K562 (cell line): ENCODE results near the gene MEGF9. TPM values are rescaled to one million over a fixed set of nuclear protein-coding genes. Genes with fewer than 3 reads are reported as not detected.

Source experiments
- ATAC-seq: fragments of 200-7000 bp; cut with Tn5 transposase; 3 replicates; pipeline ENCODE4 v1.9.1; 2020; ENCODE audit warnings: moderate library complexity
- BruUV-seq: library from RNA; stranded (reverse); fragments of 400-500 nt; replicated peaks from 2 replicates; lab custom pipeline; 2021; lab: Mats Ljungman, UMichigan
- CTCF ChIA-PET: fragments of 300-600 bp; formaldehyde crosslinking; extraction: SDS; loops from one replicate; lab custom pipeline; 2021; ENCODE audit warnings: low intra/inter-chr PET ratio; lab: Yijun Ruan, JAX
- POLR2A ChIA-PET: fragments of 300-600, 350-650 bp; sonication (Branson Sonifier 250); formaldehyde crosslinking; extraction: SDS; loops from one replicate; lab custom pipeline; 2021; ENCODE audit warnings: antibody characterized with exemption, inconsistent platforms; lab: Yijun Ruan, JAX
- DNase-seq, 4 experiments: peaks; one replicate each; pipeline versions ENCODE4 v3.0.0 to v3.0.0-alpha.2; 2011 to 2018; ENCODE audit warnings: low spot score in 3 of 4, mixed read lengths in 3 of 4; ENCODE audit errors: extremely low read depth in 1 of 4
- FAIRE-seq: peaks from 2 replicates; lab custom pipeline; 2011; peaks lifted over from hg19 to GRCh38; lab: Jason Lieb, UNC
- H2AFZ ChIP-seq: 2 replicates; pipeline ENCODE4 v1.6.0; 2011; ENCODE audit warnings: low read depth, low read length, control low read depth, inconsistent platforms
- H3K27ac ChIP-seq: fragments of 200-600 bp; 3 replicates; pipeline ENCODE4 v1.8.0; 2011; ENCODE audit warnings: low read depth, mild to moderate bottlenecking, control low read depth, inconsistent platforms, low read length, moderate library complexity, mixed read lengths; ENCODE audit errors: extremely low read depth
- H3K27me3 ChIP-seq, 2 experiments: fragments of 300-600 bp in 1 of 2; 2 replicates in 1 of 2; 3 replicates in 1 of 2; pipeline versions ENCODE4 v1.6.0 to v1.8.0; 2011; ENCODE audit warnings: inconsistent platforms in 2 of 2, low read length in 2 of 2, mild to moderate bottlenecking in 1 of 2, mixed read lengths in 1 of 2, moderate library complexity in 1 of 2; ENCODE audit not compliant: control insufficient read depth in 2 of 2, insufficient read depth in 2 of 2
- H3K36me3 ChIP-seq: fragments of 300-600 bp; 3 replicates; pipeline ENCODE4 v1.8.0; 2011; ENCODE audit warnings: mild to moderate bottlenecking, low read length, inconsistent platforms; ENCODE audit not compliant: control insufficient read depth, insufficient read depth
- H3K4me1 ChIP-seq, 2 experiments: fragments of 200-600 bp in 1 of 2; replicated peaks in 1 of 2; 2 replicates in 1 of 2; 3 replicates in 1 of 2; pipeline versions ENCODE4 v1.5.1 to v1.8.0; 2011; ENCODE audit warnings: inconsistent platforms in 2 of 2, low read length in 2 of 2, mild to moderate bottlenecking in 1 of 2, mixed read lengths in 1 of 2, moderate library complexity in 1 of 2; ENCODE audit not compliant: control insufficient read depth in 2 of 2, insufficient read depth in 2 of 2
- H3K4me2 ChIP-seq: 2 replicates; pipeline ENCODE4 v1.6.1; 2011; ENCODE audit warnings: low read length, control low read depth, inconsistent platforms, mixed read lengths; ENCODE audit not compliant: insufficient read depth
- H3K4me3 ChIP-seq: fragments of 200-600 bp; sonication (generic), shearing (Covaris generic); 2 replicates; pipeline ENCODE4 v1.5.1; 2016; ENCODE audit warnings: control low read depth, inconsistent platforms
- H3K79me2 ChIP-seq: fragments of 200-600 bp; 3 replicates; pipeline ENCODE4 v1.8.0; 2011; ENCODE audit warnings: low read length, inconsistent platforms; ENCODE audit not compliant: control insufficient read depth, insufficient read depth
- H3K9ac ChIP-seq, 2 experiments: 2 replicates each; pipeline versions ENCODE4 v1.6.0 to v1.6.1; 2011; ENCODE audit warnings: low read depth in 2 of 2, low read length in 2 of 2, control low read depth in 1 of 2, inconsistent platforms in 1 of 2, mild to moderate bottlenecking in 1 of 2, mixed read lengths in 1 of 2; ENCODE audit not compliant: insufficient read depth in 1 of 2
- H3K9me1 ChIP-seq: one replicate; pipeline ENCODE4 v1.6.0; 2011; ENCODE audit warnings: inconsistent platforms, mild to moderate bottlenecking, low read length, moderate library complexity; ENCODE audit not compliant: control insufficient read depth, insufficient read depth
- H3K9me3 ChIP-seq: replicated peaks from 2 replicates; pipeline ENCODE4 v1.5.1; 2011; ENCODE audit warnings: low read depth, low read length, inconsistent platforms; ENCODE audit not compliant: control insufficient read depth, insufficient read depth
- H4K20me1 ChIP-seq: replicated peaks from 2 replicates; pipeline ENCODE4 v1.6.1; 2011; ENCODE audit warnings: low read length, inconsistent platforms, mixed read lengths; ENCODE audit not compliant: control insufficient read depth, insufficient read depth
- KDM2B ChIP-seq: fragments of 250-450 bp; sonication (Bioruptor Pico); IDR thresholded peaks from 2 replicates; pipeline ENCODE4 v1.8.0; 2021; ENCODE audit warnings: mild to moderate bottlenecking, moderate library complexity
- MEF2A ChIP-seq: IDR thresholded peaks from 2 replicates; pipeline ENCODE4 v1.6.1; 2011; ENCODE audit warnings: low read depth, mild to moderate bottlenecking, low read length, moderate library complexity; ENCODE audit not compliant: control insufficient read depth
- NEUROD1 ChIP-seq: fragments of 150-350 bp; IDR thresholded peaks from 2 replicates; pipeline ENCODE4 v1.6.1; 2014; ENCODE audit warnings: borderline replicate concordance, low read length, low read depth; ENCODE audit not compliant: partially characterized antibody
- NFE2 ChIP-seq: IDR thresholded peaks from 2 replicates; pipeline ENCODE4 v1.6.1; 2014; ENCODE audit warnings: antibody characterized with exemption, low read depth
- ZBED1 ChIP-seq: IDR thresholded peaks from 2 replicates; pipeline ENCODE4 v1.6.1; 2014
- WGBS: fragments of 100-300 bp; shearing (Covaris generic); methylation state at CpG from one replicate; pipeline ENCODE4 v1.1.6; 2016; ENCODE audit warnings: low coverage, mixed read lengths; ENCODE audit not compliant: insufficient coverage; ENCODE audit errors: missing lambda C conversion rate; 5-methylcytosine and 5-hydroxymethylcytosine counted together
- in situ Hi-C: fragments of 300-500 bp; cut with MboI; formaldehyde crosslinking; loops from 4 replicates; pipeline ENCODE4 v1.15.0; 2018; ENCODE audit warnings: inconsistent platforms, mixed read lengths
- intact Hi-C: fragments of 100-400 bp; cut with micrococcal nuclease; formaldehyde crosslinking; loops from 2 replicates; pipeline ENCODE4 v1.14.2; 2022
- polyA plus RNA-seq, 8 experiments: library from polyadenylated mRNA; depleted of rRNA in 4 of 8; stranded (reverse) in 5 of 8; unstranded in 3 of 8; fragments of >200 nt; fragmentation: Nextera tagmentation in 2 of 8; fragmentation: Illumina TruSeq in 1 of 8; extraction: Ambion mirVana in 2 of 8; extraction: Trizol in 1 of 8; gene quantifications; 2 replicates each; pipeline versions ENCODE4 v1.2.1 to v1.2.3, GENCODE V29; 2011 to 2014; ENCODE audit warnings: inconsistent platforms in 1 of 8, missing spikeins in 1 of 8
- total RNA-seq, 7 experiments: library from RNA; depleted of rRNA in 6 of 7; stranded (reverse); fragments of >200 nt in 6 of 7; fragmentation: Illumina TruSeq in 2 of 7; extraction: Trizol in 2 of 7; gene quantifications; 2 replicates each; pipeline versions ENCODE4 v1.2.1 to v1.2.3, GENCODE V29; 2011 to 2021; ENCODE audit warnings: low replicate concordance in 1 of 7
- TF ChIP-seq, protein P1 (sequence below): fragments of 250-450 bp; sonication (Bioruptor Pico); IDR thresholded peaks from 2 replicates; pipeline ENCODE4 v1.4.0; 2020; ENCODE audit warnings: borderline replicate concordance

MEGF9 gene
- total and polyA plus RNA-seq, 9 of the 15 experiments (the other 6 are each of a cell fraction or from before 2014, with no cell fraction given), result 2.1 to 6.2 (median 3.8) TPM

GRCh38 chr9:120726484-120726883 is 12.2 kb upstream of the MEGF9 start:
- H3K9ac ChIP-seq, result no peak overlapping the region
- H3K79me2 ChIP-seq, result no peaks in the 10 kb centered on the region
- 0 out of 2 replicates have a peak overlapping the region, but pooled peaks have one; percentile 5 for H2AFZ ChIP-seq
- H3K4me3 ChIP-seq, result no peak overlapping the region
- in situ Hi-C loops, result no loop called here
- no peaks in the 10 kb centered on the region for H3K27me3 ChIP-seq
- POLR2A ChIA-PET, result no interaction called here
- no peak for FAIRE-seq
- CTCF ChIA-PET, result no interaction called here
- no peaks in the 10 kb centered on the region for H3K9me1 ChIP-seq
- no peak overlapping the region for H3K4me2 ChIP-seq
- no peaks in the 10 kb centered on the region; the same call in 1 of the 2 replicates for H4K20me1 ChIP-seq
- no TSS peak for BruUV-seq
- peaks cover 0 to 7% of the 10 kb centered on the region in 2 experiments; a peak in 4 of 5 replicates for H3K4me1 ChIP-seq
- TF ChIP-seq MEF2A (no peak), NFE2 (no peak), NEUROD1 (no peak), KDM2B (no peak), ZBED1 (no peak)
- TF ChIP-seq, protein P1, sequence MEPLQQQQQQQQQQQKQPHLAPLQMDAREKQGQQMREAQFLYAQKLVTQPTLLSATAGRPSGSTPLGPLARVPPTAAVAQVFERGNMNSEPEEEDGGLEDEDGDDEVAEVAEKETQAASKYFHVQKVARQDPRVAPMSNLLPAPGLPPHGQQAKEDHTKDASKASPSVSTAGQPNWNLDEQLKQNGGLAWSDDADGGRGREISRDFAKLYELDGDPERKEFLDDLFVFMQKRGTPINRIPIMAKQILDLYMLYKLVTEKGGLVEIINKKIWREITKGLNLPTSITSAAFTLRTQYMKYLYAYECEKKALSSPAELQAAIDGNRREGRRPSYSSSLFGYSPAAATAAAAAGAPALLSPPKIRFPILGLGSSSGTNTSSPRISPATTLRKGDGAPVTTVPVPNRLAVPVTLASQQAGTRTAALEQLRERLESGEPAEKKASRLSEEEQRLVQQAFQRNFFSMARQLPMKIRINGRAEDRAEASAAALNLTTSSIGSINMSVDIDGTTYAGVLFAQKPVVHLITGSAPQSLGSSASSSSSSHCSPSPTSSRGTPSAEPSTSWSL (CRISPR knock-in tag), result no peak
- TF ChIP-seq, all 486 proteins: peak for 0
- WGBS, result 5% methylated on average over 2 of the region's 2 CpGs
- ATAC-seq (no peak), DNase-seq (no peak)
- H3K36me3 ChIP-seq, result no peaks in the 10 kb centered on the region
- H3K9me3 ChIP-seq, result no peaks in the 10 kb centered on the region
- intact Hi-C loops, result no loop called here
- no peak overlapping the region for H3K27ac ChIP-seq
